Measurements from ENCODE around the gene HORMAD1.
"Not testable (repeated sequence)": the region's sequence is repeated elsewhere in the genome, so short reads cannot be mapped to it uniquely, and the experiment has no call there.

HORMAD1 gene

DNA sequence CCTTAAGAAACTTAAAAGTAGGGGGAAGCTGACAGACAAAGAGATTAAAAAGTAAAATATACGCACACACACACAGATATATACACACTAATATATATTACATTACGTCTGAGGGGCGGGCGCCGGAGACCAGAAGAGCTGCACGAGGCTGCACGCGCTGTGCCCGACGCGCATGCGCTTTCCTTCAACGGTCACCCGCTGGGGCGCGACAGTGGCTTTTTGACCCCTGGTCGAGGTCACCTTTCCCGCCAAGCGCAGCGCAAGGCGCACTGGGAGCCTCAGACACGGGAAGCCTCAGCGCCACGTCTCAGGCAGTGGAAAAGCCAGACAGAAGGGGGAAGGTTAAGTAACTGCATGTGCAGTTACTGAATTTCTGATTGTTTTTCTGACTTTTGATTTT is at the start of gene HORMAD1:
Gene HORMAD1, minus strand, starts transcription at position 193 of the 400 bp plus-strand sequence. CDS start 1,390 bp downstream, outside the sequence.
- no peak for DNase-seq

DNA sequence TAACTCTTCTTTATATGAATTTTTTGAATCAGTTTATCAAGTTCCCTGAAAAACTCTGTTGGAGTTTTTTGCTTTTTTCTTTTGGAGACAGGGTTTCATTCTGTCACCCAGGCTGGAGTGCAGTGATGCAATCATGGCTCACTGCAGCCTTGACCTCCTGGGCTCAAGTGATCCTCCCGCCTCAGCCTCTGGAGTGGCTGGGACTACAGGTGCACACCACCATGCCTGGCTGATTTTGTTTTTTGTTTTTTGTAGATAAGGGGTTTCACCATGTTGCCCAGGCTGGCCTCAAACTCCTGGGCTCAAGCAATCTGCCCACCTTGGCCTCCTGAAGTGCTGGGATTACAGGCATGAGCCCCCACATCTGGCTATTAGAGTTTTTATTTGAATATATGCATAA is 47.0 kb upstream of the HORMAD1 start:
- DNase-seq: not testable (repeated sequence)

DNA sequence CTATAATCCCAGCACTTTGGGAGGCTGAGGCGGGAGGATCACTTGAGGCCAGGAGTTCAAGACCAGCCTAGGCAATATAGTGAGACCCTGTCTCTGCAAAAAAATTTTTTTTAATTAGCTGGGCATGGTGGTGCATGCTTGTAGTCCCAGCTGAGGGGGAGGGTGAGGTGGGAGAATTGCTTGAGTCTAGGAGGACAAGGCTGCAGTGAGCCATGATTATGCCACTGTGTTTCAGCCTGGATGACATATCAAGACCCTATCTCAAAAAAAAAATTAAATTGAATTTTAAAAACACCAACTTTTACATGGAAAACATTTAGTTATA is 45.2 kb upstream of the HORMAD1 start:
- not testable (repeated sequence) for DNase-seq

- peak; percentile 13 to 38 for DNase-seq
These were observed 44.7 kb upstream of the HORMAD1 start, which contains the start of gene CTSS for GRCh38 chr1:150765296-150765976. Gene CTSS, minus strand, starts transcription at chr1:150765778. Its CDS starts 1,015 bp downstream, at chr1:150764763.

GRCh38 chr1:150764617-150765101 is 44.0 kb upstream of the HORMAD1 start:
- DNase-seq: peak in 1 of 2 donors; percentile 25

DNA sequence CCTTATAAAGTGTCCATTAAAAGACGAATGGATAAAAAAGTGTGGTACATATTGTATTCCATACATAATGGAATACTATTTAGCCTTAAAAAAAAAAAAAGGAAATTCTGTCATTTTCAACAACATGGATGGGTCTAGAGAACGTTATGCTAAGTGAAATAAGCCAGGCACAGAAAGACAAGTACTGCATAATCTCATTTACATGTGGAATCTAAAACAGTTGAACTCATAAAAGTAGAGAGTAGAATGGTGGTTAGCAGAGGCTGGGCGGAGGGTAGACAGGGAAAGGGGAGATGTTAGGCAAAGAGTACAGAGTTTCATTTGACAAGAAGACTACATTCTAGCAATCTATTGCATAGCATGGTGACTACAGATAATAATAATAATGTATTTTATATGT is 42.3 kb upstream of the HORMAD1 start:
- DNase-seq: no peak

GRCh38 chr1:150762552-150762951 is 41.9 kb upstream of the HORMAD1 start:
- no peak for DNase-seq

GRCh38 chr1:150761801-150762200 is 41.1 kb upstream of the HORMAD1 start:
- no peak for DNase-seq

- DNase-seq: no peak
These were observed 39.3 kb upstream of the HORMAD1 start for GRCh38 chr1:150760013-150760412.

GRCh38 chr1:150753416-150753815 is 32.7 kb upstream of the HORMAD1 start:
- DNase-seq: no peak

GRCh38 chr1:150751443-150751842 is 30.7 kb upstream of the HORMAD1 start:
- no peak for DNase-seq

GRCh38 chr1:150749720-150750311 is 29.1 kb upstream of the HORMAD1 start:
- DNase-seq: no peak

DNA sequence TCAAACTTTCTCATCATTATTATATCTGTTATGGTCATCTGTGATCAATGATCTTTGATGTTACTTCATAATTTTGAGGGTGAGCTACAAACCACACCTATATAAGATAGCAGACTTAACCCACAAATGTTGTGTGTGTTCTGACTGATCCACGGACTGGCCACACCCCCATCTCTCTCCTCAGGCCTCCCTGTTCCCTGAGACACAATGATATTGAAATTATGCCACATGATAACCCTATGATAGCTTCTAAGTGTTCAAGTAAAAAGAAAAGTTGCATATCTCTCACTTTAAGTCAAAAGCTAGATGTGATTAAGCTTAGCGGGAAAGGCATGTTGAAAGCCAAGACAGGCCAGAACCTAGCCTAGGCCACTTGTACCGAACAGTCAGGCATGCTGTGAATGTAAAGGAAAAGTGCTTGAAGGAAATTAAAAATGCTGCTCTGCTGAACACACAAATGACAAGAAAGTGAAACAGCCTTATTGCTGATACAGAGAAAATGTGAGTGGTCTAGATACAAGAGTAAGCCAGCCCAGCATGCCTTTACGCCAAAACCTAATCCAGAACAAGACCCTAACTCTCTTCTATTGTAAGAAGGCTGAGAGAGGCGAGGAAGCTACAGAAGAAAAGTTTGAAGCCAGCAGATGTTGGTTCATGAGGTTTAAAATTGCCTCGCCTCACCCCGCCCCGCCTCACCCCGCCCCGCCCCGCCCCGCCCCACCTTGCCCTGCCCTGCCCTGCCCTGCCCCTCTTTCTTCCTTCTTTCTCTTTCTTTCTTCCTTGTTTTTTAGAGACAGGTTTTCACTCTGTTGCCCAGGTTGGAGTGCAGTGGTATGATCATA is 28.4 kb upstream of the HORMAD1 start:
- no peak for DNase-seq

GRCh38 chr1:150730130-150730721 is 9.5 kb upstream of the HORMAD1 start:
- no peak for DNase-seq

DNA sequence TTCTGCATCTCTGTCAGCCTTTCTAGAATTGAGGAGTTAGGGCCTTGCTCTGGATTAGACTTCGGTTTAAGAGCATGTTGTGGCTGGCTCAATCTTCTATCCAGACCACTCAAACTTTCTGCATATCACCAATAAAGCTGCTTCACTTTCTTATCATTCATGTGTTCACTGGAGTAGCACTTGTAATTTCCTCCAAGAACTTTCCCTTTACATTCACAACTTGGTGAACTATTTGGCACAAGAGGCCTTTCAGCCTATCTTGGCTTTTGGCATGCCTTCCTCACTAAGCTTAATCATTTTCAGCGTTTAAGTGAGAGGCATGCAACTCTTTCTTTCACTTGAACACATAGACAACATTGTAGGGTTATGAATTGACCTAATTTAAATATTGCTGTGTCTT is 3.6 kb upstream of the HORMAD1 start:
- no peak for DNase-seq

DNA sequence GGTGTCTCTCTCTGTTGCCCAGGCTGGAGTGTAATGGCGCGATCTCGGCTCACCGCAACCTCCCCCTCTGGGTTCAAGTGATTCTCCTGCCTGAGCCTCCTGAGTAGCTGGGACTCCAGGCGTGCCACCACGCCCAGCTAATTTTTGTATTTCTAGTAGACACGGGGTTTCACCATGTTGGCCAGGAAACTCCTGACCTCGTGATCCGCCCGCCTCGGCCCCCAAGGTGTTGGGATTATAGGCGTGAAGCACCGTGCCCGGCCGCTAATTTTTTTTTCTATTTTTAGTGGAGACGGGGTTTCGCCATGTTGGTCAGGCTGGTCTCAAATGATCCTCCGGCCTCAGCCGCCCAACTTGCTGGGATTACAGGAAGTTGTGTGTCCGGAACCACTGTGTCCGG is 597 bp downstream of the HORMAD1 start:
- no peak for DNase-seq

DNA sequence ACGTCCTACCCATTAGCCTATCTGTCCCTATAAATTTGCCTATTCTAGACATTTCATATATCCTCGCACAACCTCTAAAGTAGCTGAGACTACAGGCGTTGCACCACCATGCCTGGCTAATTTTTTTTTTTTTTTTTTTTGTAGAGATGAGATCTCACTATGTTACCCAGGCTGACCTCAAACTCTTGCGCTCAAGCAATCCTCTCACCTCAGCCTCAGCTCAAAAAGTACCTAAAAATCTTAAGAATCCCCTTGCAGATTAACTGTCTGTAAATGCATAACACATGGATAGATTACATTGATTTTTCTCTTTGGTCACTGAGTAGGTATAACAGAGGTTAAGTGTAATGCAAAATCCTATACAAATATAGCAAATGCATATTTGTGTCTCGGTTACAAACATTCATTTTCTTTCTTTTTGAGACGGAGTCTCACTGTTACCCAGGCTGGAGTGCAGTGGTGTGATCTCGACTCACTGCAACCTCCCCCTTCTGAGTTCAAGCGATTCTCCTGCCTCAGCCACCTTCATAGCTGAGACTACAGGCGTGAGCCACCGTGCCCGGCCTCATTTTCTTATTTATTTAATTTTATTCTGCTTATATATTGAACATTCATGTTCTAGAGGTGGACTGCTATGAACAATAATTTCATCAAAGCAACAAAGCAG is 2.3 kb downstream of the HORMAD1 start:
- DNase-seq: no peak

- not testable (repeated sequence) for DNase-seq
These were observed 11.7 kb downstream of the HORMAD1 start for GRCh38 chr1:150709031-150709430.

DNA sequence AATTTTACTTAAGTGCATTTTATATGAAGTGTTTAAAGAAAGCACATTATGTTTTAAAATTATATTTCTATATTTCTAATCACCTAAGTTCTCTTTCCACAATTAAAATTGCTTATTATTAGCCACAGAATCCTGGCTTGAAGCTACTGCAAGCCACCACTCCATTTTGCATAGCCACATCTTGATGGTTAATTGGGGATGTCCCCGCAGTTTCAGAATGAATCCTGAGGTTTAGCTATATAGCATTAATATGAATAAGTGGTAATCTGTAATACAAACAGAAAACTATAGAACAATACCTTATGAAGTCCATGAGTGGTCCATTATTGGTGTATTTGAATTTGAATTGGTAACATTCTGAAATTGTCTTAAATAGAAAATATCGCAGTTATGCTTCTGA is 12.1 kb downstream of the HORMAD1 start:
- no peak for DNase-seq

GRCh38 chr1:150706091-150706490 is 14.6 kb downstream of the HORMAD1 start:
- DNase-seq: no peak

- no peak for DNase-seq
These were observed 17.3 kb downstream of the HORMAD1 start for GRCh38 chr1:150703427-150703826.

Measured in CD4-positive, alpha-beta T cell treated with Interleukin-1 beta for 1 hour (primary cell).